ENCODE data around the gene CNIH3. TPM values are rescaled to one million over a fixed set of nuclear protein-coding genes. Genes with fewer than 3 reads are reported as not detected.

Gene CNIH3
- total RNA-seq, 3 donors from 2014 or later: 3.8 to 5.2 (median 4.4) TPM

GRCh38 chr1:224779536-224779935 lies 163.4 kb downstream of the CNIH3 start:
- Histone ChIP-seq H3K27ac (no peak overlapping the region), H3K27me3 (no peaks in the 10 kb centered on the region), H3K36me3 (no peaks in the 10 kb centered on the region), H3K9me3 (no peaks in the 10 kb centered on the region), H3K4me3 (no peak overlapping the region), H3K4me1 (no peaks in the 10 kb centered on the region)
- no peak for DNase-seq (ENCODE audit: low spot score in 2 of 2)
- intact Hi-C loops (cut with DNase I; ENCODE audit: low total_unique reads): no loop called here
- TF ChIP-seq, protein P1, sequence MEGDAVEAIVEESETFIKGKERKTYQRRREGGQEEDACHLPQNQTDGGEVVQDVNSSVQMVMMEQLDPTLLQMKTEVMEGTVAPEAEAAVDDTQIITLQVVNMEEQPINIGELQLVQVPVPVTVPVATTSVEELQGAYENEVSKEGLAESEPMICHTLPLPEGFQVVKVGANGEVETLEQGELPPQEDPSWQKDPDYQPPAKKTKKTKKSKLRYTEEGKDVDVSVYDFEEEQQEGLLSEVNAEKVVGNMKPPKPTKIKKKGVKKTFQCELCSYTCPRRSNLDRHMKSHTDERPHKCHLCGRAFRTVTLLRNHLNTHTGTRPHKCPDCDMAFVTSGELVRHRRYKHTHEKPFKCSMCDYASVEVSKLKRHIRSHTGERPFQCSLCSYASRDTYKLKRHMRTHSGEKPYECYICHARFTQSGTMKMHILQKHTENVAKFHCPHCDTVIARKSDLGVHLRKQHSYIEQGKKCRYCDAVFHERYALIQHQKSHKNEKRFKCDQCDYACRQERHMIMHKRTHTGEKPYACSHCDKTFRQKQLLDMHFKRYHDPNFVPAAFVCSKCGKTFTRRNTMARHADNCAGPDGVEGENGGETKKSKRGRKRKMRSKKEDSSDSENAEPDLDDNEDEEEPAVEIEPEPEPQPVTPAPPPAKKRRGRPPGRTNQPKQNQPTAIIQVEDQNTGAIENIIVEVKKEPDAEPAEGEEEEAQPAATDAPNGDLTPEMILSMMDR (IDR thresholded peaks at IDR 0.05): no peak
- TF ChIP-seq POLR2AphosphoS5 (IDR thresholded peaks at IDR 0.05) (no peak), POLR2A (IDR thresholded peaks at IDR 0.05) (no peak)

DNA sequence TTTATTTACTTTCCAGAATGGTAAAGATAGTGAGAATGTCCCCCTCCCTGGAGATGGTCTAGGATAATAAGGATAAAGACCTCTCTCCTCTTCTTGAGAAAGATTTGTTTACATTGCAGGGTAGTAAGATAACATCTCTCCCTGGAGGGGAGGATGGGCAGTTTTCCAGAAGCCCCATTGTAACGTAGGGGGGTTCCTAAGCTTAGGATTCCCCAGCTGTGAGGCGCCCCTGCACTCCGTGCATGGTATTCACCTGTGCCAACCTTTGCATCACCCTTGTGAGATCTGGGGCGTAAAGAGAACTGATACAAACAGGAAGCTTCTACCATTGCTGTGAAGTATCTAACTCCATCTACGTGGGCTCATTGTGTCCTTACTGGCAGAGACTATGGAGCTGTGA lies 164.6 kb downstream of the CNIH3 start:
- Histone ChIP-seq H3K36me3 (no peaks in the 10 kb centered on the region), H3K4me3 (no peak overlapping the region), H3K9me3 (no peaks in the 10 kb centered on the region), H3K27ac (no peak overlapping the region), H3K4me1 (no peaks in the 10 kb centered on the region), H3K27me3 (no peaks in the 10 kb centered on the region)
- TF ChIP-seq, protein P1 (IDR thresholded peaks at IDR 0.05): no peak
- no peak for TF ChIP-seq POLR2A (IDR thresholded peaks at IDR 0.05)
- TF ChIP-seq POLR2AphosphoS5 (IDR thresholded peaks at IDR 0.05): no peak
- no peak for DNase-seq (ENCODE audit: low spot score in 2 of 2)
- intact Hi-C loops (cut with DNase I; ENCODE audit: low total_unique reads): loop anchor here (10.0 kb wide), 1 partner anchor 1296 kb away; no protein-coding TSS in a partner anchor

- no peak overlapping the region for H3K4me3 ChIP-seq
These were observed 165.7 kb downstream of the CNIH3 start for GRCh38 chr1:224781800-224782199.

DNA sequence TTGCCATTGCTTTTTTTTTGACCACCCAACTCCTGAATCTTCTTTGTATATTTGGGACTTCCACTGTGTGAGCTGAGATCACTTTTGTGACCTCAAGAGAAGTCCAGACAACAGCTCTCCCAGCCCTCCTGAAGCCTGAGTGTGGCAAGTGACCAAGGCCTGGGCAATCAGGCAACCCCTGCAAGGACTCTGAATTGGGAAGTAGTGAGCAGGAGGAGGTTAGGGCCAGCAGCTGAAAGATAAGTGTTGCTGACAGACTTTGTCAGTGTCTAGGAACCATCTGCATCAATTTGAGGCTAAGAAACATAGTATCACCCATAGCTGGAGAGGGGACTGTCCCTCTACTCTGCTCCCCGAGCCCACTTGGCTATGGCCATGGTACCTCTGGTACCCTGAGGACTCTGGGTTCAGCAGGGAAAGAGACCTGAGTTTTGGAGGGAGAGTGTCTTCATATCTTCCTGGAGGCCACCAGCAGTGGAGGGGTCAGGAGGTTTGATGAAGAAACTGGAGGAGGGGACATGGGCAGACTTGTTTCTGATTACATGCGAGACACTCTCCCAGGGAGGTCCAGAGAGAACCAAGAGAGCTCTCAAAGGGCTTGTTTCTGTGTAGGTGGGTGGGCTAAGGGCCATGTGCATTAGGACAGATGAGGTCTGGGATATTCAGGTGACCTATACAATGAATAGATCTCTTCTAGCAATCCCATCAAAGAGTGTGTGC lies 166.3 kb downstream of the CNIH3 start:
- Histone ChIP-seq H3K4me3 (no peak overlapping the region), H3K9me3 (no peaks in the 10 kb centered on the region), H3K4me1 (no peaks in the 10 kb centered on the region), H3K36me3 (no peaks in the 10 kb centered on the region), H3K27ac (no peak overlapping the region), H3K27me3 (no peaks in the 10 kb centered on the region)
- TF ChIP-seq POLR2A (IDR thresholded peaks at IDR 0.05) (no peak), POLR2AphosphoS5 (IDR thresholded peaks at IDR 0.05) (no peak)
- TF ChIP-seq, protein P1 (IDR thresholded peaks at IDR 0.05): no peak
- DNase-seq (ENCODE audit: low spot score in 2 of 2): no peak
- intact Hi-C loops (cut with DNase I; ENCODE audit: low total_unique reads): loop anchor here (10.0 kb wide), 1 partner anchor 1298 kb away; no protein-coding TSS in a partner anchor

More at GRCh38 chr1:224781800-224782199, 165.7 kb downstream of the CNIH3 start:
- no peaks in the 10 kb centered on the region for H3K27me3 ChIP-seq
- TF ChIP-seq, protein P1 (IDR thresholded peaks at IDR 0.05): no peak
- TF ChIP-seq POLR2AphosphoS5 (IDR thresholded peaks at IDR 0.05) (no peak), POLR2A (IDR thresholded peaks at IDR 0.05) (no peak)
- H3K4me1 ChIP-seq: no peaks in the 10 kb centered on the region
- intact Hi-C loops (cut with DNase I; ENCODE audit: low total_unique reads): loop anchor here (10.0 kb wide), 1 partner anchor 1297 kb away; no protein-coding TSS in a partner anchor
- H3K27ac ChIP-seq: no peak overlapping the region
- no peaks in the 10 kb centered on the region for H3K36me3 ChIP-seq
- no peak for DNase-seq (ENCODE audit: low spot score in 2 of 2)
- no peaks in the 10 kb centered on the region for H3K9me3 ChIP-seq

DNA sequence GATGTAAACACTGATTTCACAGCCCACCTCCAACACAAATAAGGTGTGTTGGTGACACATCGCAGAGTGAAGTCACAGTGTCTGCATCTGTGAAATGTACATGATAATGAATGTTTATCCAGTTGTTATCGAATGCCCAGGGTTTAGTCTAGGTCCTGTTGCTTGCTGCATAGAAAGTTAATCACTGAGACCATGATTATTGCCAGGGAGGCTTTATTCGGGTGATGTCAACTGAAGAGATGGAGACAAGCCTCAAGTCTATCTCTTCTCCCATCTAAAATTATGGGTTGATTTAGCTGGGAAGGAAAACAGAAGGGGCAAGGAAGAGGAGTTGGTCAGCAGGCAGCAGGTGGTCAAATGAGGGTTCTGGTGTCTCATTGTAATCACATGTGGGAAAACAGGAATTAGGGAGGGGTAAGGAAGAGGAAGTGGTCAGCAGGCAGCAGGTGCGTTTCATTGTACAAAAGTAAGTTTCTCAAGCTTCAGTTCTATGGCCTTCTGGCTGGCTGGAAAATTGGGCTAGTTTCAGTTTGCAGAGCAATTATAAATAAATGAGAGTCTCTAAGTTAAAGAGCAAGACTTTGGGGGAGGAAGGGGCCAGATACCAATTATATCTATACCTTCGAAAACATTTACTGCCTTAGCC lies 167.0 kb downstream of the CNIH3 start:
- H3K27me3 ChIP-seq: no peaks in the 10 kb centered on the region
- intact Hi-C loops (cut with DNase I; ENCODE audit: low total_unique reads): loop anchor here (10.0 kb wide), 1 partner anchor 1298 kb away; no protein-coding TSS in a partner anchor
- TF ChIP-seq POLR2A (IDR thresholded peaks at IDR 0.05) (no peak), POLR2AphosphoS5 (IDR thresholded peaks at IDR 0.05) (no peak)
- TF ChIP-seq, protein P1 (IDR thresholded peaks at IDR 0.05): no peak
- no peaks in the 10 kb centered on the region for H3K36me3 ChIP-seq
- H3K4me1 ChIP-seq: no peaks in the 10 kb centered on the region
- DNase-seq (ENCODE audit: low spot score in 2 of 2): no peak
- H3K4me3 ChIP-seq: no peak overlapping the region
- H3K9me3 ChIP-seq: no peaks in the 10 kb centered on the region
- H3K27ac ChIP-seq: no peak overlapping the region

Measured in breast epithelium (tissue), 4 donors.